PC-9 (cell line): Measurements from ENCODE around the gene CEL. TPM values are rescaled to one million over a fixed set of nuclear protein-coding genes. Genes with fewer than 3 reads are reported as not detected.
"Not testable (repeated sequence)": the region's sequence is repeated elsewhere in the genome, so short reads cannot be mapped to it uniquely, and the experiment has no call there.

Source experiments
- BruUV-seq: library from RNA; stranded (reverse); fragments of 400-500 nt; replicated peaks from 2 replicates; lab custom pipeline; 2021; lab: Mats Ljungman, UMichigan
- CTCF ChIA-PET: fragments of 300-600 bp; sonication (Branson Sonifier 250); formaldehyde crosslinking; loops from one replicate; lab custom pipeline; 2022; ENCODE audit warnings: antibody characterized with exemption; lab: Charles Lee
- POLR2A ChIA-PET: fragments of 300-600 bp; sonication (Branson Sonifier 250); formaldehyde crosslinking; loops from one replicate; lab custom pipeline; 2022; ENCODE audit warnings: antibody characterized with exemption; ENCODE audit not compliant: unreplicated experiment; lab: Charles Lee
- DNase-seq, 2 experiments: peaks; one replicate each; pipeline versions ENCODE4 v3.0.0 to v3.0.0-alpha.2; 2015 to 2022; ENCODE audit warnings: mixed read lengths in 1 of 2
- H2AFZ ChIP-seq: fragments of 200-600 bp; sonication (generic); 2 replicates; pipeline ENCODE4 v1.8.1; 2017; ENCODE audit warnings: antibody characterized with exemption
- H3F3A ChIP-seq: fragments of 200-600 bp; sonication (generic); 2 replicates; pipeline ENCODE4 v1.8.1; 2017; ENCODE audit warnings: antibody characterized with exemption, mild to moderate bottlenecking, low read depth; ENCODE audit not compliant: insufficient read depth
- H3K27ac ChIP-seq: fragments of 200-600 bp; sonication (generic); 2 replicates; pipeline ENCODE4 v1.6.1; 2016; ENCODE audit warnings: mixed run types
- H3K27me3 ChIP-seq: fragments of 200-600 bp; sonication (generic); 2 replicates; pipeline ENCODE4 v1.6.1; 2016; ENCODE audit warnings: low read depth, mixed run types; ENCODE audit not compliant: insufficient read depth
- H3K36me3 ChIP-seq: fragments of 200-600 bp; sonication (generic); 2 replicates; pipeline ENCODE4 v1.6.1; 2016; ENCODE audit warnings: low read depth, mixed run types
- H3K4me1 ChIP-seq: fragments of 200-600 bp; sonication (generic); replicated peaks from 2 replicates; pipeline ENCODE4 v1.6.1; 2016; ENCODE audit warnings: mixed run types; ENCODE audit not compliant: insufficient read depth
- H3K4me2 ChIP-seq: fragments of 200-600 bp; sonication (generic); 2 replicates; pipeline ENCODE4 v1.6.1; 2017; ENCODE audit warnings: mixed run types
- H3K4me3 ChIP-seq: fragments of 200-600 bp; sonication (generic); 2 replicates; pipeline ENCODE4 v1.6.1; 2016; ENCODE audit warnings: mixed run types
- H3K79me2 ChIP-seq: fragments of 200-600 bp; sonication (generic); 2 replicates; pipeline ENCODE4 v1.6.1; 2017; ENCODE audit warnings: low read depth, mixed run types
- H3K9me2 ChIP-seq: fragments of 200-600 bp; sonication (generic); 2 replicates; pipeline ENCODE4 v1.8.1; 2017; ENCODE audit warnings: mild to moderate bottlenecking; ENCODE audit not compliant: insufficient read depth
- H3K9me3 ChIP-seq: fragments of 200-600 bp; sonication (generic); 2 replicates; pipeline ENCODE4 v1.8.1; 2016; ENCODE audit warnings: low read depth; ENCODE audit not compliant: insufficient read depth
- H4K20me1 ChIP-seq: fragments of 200-600 bp; sonication (generic); 2 replicates; pipeline ENCODE4 v1.8.1; 2017; ENCODE audit not compliant: insufficient read depth
- CTCF ChIP-seq: fragments of 200-600 bp; sonication (generic); conservative IDR thresholded peaks from 2 replicates; pipeline ENCODE4 v1.6.1; 2017; ENCODE audit warnings: mixed run types, antibody characterized with exemption, mild to moderate bottlenecking, moderate library complexity
- EZH2 ChIP-seq: fragments of 200-600 bp; sonication (generic); IDR thresholded peaks from 2 replicates; pipeline ENCODE4 v1.8.0; 2017; ENCODE audit warnings: antibody characterized with exemption, low read depth
- intact Hi-C: fragments of 100-400 bp; cut with micrococcal nuclease; formaldehyde crosslinking; loops from one replicate; pipeline ENCODE4 v1.10.0; 2022; ENCODE audit not compliant: unreplicated experiment
- total RNA-seq: library from RNA; stranded (reverse); gene quantifications from 2 replicates; pipeline ENCODE4 v1.2.3, GENCODE V29; 2021

The CEL gene
- total RNA-seq, 1 experiment from 2014 or later = 2.7 TPM

GRCh38 chr9:133066181-133066983 lies 4.6 kb downstream of the CEL start:
- no peak for TF ChIP-seq EZH2
- Histone ChIP-seq H2AFZ (no peak overlapping the region), H3K79me2 (no peaks in the 10 kb centered on the region), H3K27me3 (no peaks in the 10 kb centered on the region), H3F3A (no peaks in the 10 kb centered on the region), H3K9me2 (no peaks in the 10 kb centered on the region), H4K20me1 (no peaks in the 10 kb centered on the region), H3K27ac (no peak overlapping the region), H3K4me1 (no peaks in the 10 kb centered on the region), H3K9me3 (no peaks in the 10 kb centered on the region), H3K4me2 (no peak overlapping the region), H3K36me3 (no peaks in the 10 kb centered on the region), H3K4me3 (no peak overlapping the region)
- ChIA-PET CTCF (interaction anchor here (0.6 to 0.7 kb wide), 3 partner anchors 18 to 34 kb away, joined by 3 to 8 read pairs (median 5); no protein-coding TSS in a partner anchor), POLR2A (interaction anchor here (0.6 kb wide), 1 partner anchor 129 kb away, joined by 3 read pairs; no protein-coding TSS in a partner anchor)
- intact Hi-C loops = no loop called here
- no peak for DNase-seq
- BruUV-seq = no TSS peak

- TF ChIP-seq EZH2 (no peak), CTCF (no peak)
- no peaks in the 10 kb centered on the region for H3K27me3 ChIP-seq
- no peak overlapping the region for H3K4me2 ChIP-seq
- no peak overlapping the region for H3K27ac ChIP-seq
- H3K4me1 ChIP-seq = no peaks in the 10 kb centered on the region
- no peak overlapping the region for H3K4me3 ChIP-seq
- H3K79me2 ChIP-seq = no peaks in the 10 kb centered on the region
- no TSS peak for BruUV-seq
- H3K9me2 ChIP-seq = no peaks in the 10 kb centered on the region
- ChIA-PET POLR2A (no interaction called here), CTCF (interaction anchor here (0.6 to 0.7 kb wide), 2 partner anchors 28 to 33 kb away, joined by 3 to 8 read pairs; no protein-coding TSS in a partner anchor)
- intact Hi-C loops = no loop called here
- no peaks in the 10 kb centered on the region for H3K36me3 ChIP-seq
- H4K20me1 ChIP-seq = no peaks in the 10 kb centered on the region
- H3F3A ChIP-seq = no peaks in the 10 kb centered on the region
- no peak overlapping the region for H2AFZ ChIP-seq
- no peak for DNase-seq
- H3K9me3 ChIP-seq = no peaks in the 10 kb centered on the region
Measured at GRCh38 chr9:133067006-133067405, 5.2 kb downstream of the CEL start.

- intact Hi-C loops = no loop called here
- BruUV-seq = no TSS peak
- Histone ChIP-seq H3K27ac (no peak overlapping the region), H4K20me1 (no peaks in the 10 kb centered on the region), H3K4me3 (no peak overlapping the region), H3K79me2 (no peaks in the 10 kb centered on the region), H3K27me3 (no peaks in the 10 kb centered on the region), H3K36me3 (no peaks in the 10 kb centered on the region), H3K4me2 (no peak overlapping the region), H3K9me2 (no peaks in the 10 kb centered on the region), H3K4me1 (no peaks in the 10 kb centered on the region), H3F3A (no peaks in the 10 kb centered on the region), H2AFZ (no peak overlapping the region), H3K9me3 (no peaks in the 10 kb centered on the region)
- ChIA-PET CTCF (no interaction called here), POLR2A (no interaction called here)
- DNase-seq = no peak
- no peak for TF ChIP-seq EZH2
- TF ChIP-seq CTCF = no peak
Measured at GRCh38 chr9:133067813-133068212, 6.0 kb downstream of the CEL start.

- H4K20me1 ChIP-seq, POLR2A ChIA-PET, H3K4me1 ChIP-seq, H3K36me3 ChIP-seq, H2AFZ ChIP-seq, DNase-seq, BruUV-seq, H3K9me2 ChIP-seq, intact Hi-C loops, H3K4me2 ChIP-seq, H3F3A ChIP-seq, CTCF ChIA-PET, H3K9me3 ChIP-seq, H3K27me3 ChIP-seq, H3K27ac ChIP-seq, H3K79me2 ChIP-seq, H3K4me3 ChIP-seq: not testable (repeated sequence)
Measured at GRCh38 chr9:133068431-133068830, 6.7 kb downstream of the CEL start.

- H3K4me2 ChIP-seq, H3K4me1 ChIP-seq, H2AFZ ChIP-seq, CTCF ChIA-PET, BruUV-seq, H3K9me2 ChIP-seq, POLR2A ChIA-PET, intact Hi-C loops, DNase-seq, H3K27ac ChIP-seq, H3K36me3 ChIP-seq, H3K4me3 ChIP-seq, H4K20me1 ChIP-seq, H3K79me2 ChIP-seq, H3F3A ChIP-seq, H3K9me3 ChIP-seq: not testable (repeated sequence)
- peaks cover 13% of the 10 kb centered on the region for H3K27me3 ChIP-seq
Measured at GRCh38 chr9:133070500-133070961, 8.8 kb downstream of the CEL start.

GRCh38 chr9:133070985-133071384 lies 9.2 kb downstream of the CEL start:
- H3K9me2 ChIP-seq, H3K4me3 ChIP-seq, H4K20me1 ChIP-seq, CTCF ChIA-PET, H3F3A ChIP-seq, H3K36me3 ChIP-seq, POLR2A ChIA-PET, H3K79me2 ChIP-seq, intact Hi-C loops, DNase-seq, H3K9me3 ChIP-seq, H3K4me2 ChIP-seq, H2AFZ ChIP-seq, H3K27ac ChIP-seq, H3K4me1 ChIP-seq, BruUV-seq: not testable (repeated sequence)
- H3K27me3 ChIP-seq = peaks cover 13% of the 10 kb centered on the region
